ENCODE measurements around the gene NUCB1.

Gene NUCB1

DNA sequence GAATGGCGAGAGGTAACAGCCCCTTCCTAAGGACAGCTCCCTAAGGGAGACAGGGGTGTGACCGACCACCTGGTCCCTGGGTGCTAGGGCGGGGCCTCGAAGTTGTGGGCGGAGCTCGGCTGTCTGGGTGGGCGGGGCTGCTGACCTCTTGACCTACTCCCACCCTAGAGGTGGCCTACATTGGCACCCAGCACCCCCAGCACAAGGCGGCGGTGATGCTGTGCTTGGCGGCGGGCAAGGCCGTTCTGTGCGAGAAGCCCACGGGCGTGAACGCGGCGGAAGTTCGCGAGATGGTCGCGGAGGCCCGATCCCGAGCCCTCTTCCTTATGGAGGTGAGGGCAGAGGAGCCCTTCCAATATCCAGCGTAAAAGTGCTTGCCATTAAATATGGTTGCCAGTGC lies 35.8 kb downstream of the NUCB1 start:
- no peak for DNase-seq

DNA sequence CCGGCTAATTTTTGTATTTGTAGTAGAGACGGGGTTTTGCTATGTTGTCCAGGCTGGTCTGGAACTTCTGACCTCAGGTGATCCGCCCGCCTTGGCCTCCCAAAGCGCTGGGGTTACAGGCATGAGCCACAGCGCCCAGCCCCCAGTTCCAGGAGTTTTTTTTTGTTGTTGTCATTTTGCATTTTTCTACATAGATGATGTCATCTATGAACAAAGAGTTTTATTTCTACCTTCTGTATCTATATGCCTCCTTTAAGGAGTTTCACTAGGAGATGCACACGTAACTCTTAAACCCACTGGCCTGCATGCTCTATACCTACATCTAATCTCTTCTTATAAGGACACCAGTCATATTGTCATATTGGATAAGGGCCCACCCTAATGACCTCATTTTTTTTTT lies 38.1 kb downstream of the NUCB1 start:
- DNase-seq, result no peak

GRCh38 chr19:48940902-48941301 lies 40.8 kb downstream of the NUCB1 start:
- no peak for DNase-seq

DNA sequence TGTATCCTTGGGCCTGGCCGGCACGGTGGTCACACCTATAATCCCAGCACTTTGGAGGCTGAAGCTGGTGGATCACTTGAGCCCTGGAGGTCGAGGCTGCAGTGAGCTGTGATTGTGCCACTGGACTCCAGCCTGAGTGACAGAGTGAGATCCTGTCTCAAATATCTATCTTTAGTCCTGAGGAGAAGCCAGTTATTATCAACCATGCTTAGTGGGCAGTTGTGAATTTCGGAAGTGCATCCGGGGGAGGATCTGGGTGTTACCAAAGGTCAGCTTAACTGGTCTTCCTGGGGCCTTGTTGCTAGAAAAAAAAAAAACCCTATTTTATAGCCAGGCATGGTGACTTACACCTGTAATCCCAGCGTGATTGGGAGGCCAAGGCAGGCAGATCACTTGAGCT lies 43.0 kb downstream of the NUCB1 start:
- DNase-seq, result no peak

DNA sequence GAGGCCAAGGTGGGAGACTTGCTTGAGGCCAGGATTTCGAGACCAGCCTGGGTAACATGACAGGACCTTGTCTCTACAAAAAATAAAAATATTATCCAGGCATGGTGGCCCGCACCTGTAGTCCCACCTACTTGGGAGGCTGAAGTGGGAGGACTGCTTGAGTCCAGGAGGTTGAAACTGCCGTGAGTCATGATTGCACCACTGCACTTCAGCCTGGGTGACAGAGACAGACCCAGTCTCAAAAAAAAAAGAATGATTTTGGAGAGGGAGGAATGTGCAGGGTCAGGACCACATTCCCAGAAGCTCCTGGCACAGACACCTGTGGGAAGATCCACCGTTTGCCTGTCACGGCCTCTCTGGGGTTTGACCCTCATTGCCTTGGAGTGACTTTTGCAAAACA lies 45.3 kb downstream of the NUCB1 start:
- no peak for DNase-seq

DNA sequence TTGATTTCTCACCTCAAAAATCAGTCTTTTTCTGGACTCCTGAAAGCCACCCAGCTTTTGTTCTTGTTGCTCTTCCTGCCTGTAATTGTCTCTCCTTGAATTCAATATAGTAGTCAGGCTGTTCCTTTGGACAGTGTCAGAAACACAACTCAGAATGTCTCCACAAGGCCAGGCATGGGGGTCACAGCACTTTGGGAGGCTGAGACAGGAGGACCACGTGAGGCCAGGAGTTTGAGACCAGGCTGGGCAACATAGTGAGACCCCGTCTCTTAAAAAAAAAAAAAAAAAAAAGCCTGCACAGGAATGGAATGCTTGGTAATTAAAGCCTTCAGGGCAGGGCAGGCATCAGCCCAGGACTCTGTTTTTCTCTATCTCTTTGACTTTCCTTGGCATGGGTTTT lies 45.7 kb downstream of the NUCB1 start:
- no peak for DNase-seq

DNA sequence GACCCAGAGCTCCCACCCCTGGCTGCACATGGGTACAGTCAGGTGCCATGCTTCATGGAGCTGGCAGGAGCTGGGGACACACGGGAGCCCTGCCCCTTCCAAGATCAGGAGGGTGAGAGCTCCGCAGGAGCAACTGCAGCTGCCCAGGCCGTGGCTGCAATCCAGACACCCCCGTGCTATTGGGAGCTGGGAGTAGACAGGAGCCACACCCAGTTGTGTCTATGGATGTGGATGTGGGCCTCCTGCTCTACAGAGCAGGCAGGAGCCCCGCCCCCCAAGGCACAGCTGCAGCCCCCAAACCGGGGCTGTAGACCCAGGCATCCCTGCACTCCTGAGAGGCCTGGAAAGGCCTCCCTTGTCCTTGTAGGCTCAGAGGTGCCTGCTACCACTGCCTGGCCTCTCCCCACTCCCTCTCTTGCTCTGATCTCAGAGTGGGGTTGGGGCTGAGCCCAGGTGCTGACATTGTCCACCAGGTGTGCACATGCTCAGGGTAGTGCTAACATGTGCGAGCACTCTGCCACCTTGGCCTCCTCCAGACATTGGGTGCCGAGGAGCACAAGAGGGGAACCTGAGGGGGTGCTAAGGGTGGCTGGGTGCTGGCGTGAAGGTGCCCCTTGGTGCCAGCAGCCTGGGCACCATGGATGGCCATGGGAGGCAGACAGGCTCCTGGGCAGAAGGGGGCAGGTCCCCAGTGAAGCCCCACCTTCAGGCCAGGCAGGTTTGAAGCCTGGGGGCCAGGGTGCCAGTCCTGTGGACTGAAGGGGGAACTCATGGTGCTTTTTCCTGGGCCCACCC lies 46.5 kb downstream of the NUCB1 start:
- DNase-seq, result no peak

DNA sequence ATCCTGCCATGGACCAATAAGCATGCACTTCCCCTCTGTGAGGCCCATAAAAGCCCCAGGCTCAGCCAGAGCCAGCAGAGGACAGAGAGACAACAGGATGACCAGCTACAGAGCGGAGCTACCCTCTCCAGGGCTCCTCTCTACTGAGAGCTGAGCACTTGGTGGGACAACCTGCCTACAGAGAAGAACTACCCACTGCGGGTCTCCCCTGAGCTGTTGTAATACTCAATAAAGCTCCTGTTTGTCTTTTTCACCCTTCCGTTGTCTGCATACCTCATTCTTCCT lies 47.1 kb downstream of the NUCB1 start:
- DNase-seq, result no peak

DNA sequence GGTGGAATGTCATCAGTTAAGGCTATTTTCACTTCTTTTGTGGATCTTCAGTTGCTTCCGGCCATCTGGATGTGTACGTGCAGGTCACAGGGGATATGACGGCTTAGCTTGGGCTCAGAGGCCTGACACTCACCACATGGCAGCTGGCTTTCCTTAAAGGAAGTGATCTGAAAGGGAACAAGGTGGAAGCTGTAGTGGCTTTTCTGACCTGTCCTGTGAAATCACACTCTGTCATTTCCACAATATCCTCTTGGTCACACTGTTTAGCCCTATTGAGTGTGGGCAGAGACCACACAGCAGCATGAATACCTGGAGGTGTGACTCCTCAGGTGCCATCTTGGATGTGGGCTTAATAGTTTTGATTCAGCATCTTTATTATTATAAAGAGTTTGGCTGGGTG lies 50.0 kb downstream of the NUCB1 start:
- DNase-seq, result no peak

DNA sequence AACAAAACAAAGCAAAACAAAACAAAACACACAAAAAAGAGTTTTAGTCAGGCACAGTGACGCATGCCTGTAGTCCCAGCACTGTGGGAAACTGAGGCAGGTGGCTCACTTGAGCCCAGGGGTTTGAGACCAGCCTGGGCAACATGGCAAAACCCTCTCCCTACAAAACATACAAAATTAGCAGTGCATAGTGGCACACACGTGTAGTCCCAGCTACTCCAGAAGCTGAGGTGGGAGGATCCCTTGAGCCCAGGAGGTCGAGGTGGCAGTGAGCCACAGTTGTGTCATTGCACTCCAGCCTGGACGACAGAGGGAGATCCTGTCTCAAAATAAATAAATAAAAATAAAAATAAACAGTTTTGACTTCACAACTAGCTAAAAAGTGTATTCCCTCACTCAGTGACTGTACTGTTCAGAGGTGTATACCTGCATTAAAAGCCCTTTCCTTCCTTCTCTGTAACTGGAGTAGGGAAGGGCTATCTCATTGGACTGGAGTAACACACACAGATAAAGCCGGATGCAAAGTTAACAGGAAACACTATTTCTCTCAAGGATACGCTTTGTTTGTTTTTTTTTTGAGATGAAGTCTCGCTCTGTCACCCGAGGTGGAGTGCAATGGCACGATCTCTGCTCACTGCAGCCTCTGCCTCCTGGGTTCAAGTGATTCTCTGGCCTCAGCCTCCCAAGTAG lies 50.9 kb downstream of the NUCB1 start:
- no peak for DNase-seq

DNA sequence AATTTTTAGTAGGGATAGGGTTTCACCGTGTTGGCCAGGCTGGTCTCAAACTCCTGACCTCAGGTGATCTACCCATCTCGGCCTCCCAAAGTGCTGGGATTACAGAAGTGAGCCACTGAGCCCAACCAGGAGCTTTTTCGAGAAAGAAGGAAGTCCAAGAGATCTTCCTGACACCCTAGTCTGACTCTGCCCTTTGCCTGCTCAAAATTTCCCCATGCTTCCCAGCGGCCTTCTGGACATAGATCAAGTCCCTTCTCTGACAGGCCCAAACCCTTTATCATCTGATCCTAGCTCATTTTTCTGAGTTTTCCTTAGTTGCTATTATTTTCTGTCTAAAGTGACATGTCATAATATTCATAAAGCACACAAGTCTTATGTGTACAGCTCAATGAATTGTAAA lies 53.0 kb downstream of the NUCB1 start:
- DNase-seq, result no peak

DNA sequence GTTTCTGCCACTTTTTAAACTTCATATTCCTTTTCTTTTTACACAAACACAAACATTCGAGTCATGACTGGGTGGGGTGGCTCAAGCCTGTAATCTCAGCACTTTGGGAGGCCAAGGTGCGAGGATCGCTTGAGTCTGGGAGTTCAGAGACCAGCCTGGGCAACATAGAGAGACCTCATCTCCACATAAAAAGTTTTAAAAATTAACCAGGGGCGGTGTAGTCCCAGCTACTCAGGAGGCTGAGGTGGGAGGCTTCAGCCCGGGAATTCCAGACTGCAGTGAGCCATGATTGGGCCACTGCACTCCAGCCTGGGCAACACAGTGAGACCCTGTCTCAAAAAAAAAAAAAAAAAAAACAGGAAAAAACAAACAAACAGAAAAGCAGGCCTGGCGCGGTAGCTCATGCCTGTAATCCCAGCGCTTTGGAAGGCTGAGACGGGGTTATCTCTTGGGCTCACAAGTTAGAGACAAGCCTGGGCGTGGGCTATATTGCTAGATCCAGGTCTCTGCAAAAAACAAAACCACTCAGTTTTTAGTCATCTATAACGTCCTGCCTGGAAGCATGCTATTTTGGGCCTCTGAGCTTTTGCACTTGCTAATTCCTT lies 54.0 kb downstream of the NUCB1 start:
- no peak for DNase-seq

GRCh38 chr19:48954595-48955307 lies 54.6 kb downstream of the NUCB1 start, which contains the start of gene BAX:
Gene BAX (plus strand): TSS chr19:48954875. CDS start chr19:48954929, 54 bp downstream.
- DNase-seq, result peak; percentile 95

DNA sequence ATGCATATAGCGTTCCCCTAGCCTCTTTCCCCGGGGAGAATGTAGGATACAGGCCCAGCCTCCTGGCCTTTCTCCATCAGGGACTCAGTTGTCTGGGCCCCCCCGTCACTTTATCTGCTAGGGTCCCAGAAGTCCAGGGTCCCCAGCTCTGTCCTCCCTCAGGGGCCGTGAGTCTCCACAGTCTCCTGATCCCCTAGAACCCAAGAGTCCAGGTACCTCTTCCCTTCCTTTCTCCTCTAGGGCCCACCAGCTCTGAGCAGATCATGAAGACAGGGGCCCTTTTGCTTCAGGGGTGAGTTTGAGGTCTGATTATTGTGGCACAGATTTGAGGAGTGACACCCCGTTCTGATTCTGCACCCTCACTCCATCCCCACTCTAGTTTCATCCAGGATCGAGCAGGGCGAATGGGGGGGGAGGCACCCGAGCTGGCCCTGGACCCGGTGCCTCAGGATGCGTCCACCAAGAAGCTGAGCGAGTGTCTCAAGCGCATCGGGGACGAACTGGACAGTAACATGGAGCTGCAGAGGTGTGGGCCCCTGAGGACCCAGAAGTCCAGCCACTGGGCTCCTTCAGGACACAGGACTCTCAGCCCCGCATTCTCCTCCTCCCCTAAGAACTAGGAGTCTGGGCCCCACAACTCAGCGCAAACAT lies 55.3 kb downstream of the NUCB1 start:
- no peak for DNase-seq

GRCh38 chr19:48958006-48958405 lies 57.9 kb downstream of the NUCB1 start:
- no peak for DNase-seq

- no peak for DNase-seq
These were observed 59.5 kb downstream of the NUCB1 start for GRCh38 chr19:48959341-48960239.

GRCh38 chr19:48961051-48961649 lies 61.0 kb downstream of the NUCB1 start:
- no peak for DNase-seq

- no peak for DNase-seq
These were observed 61.5 kb downstream of the NUCB1 start for GRCh38 chr19:48961673-48962028.

DNA sequence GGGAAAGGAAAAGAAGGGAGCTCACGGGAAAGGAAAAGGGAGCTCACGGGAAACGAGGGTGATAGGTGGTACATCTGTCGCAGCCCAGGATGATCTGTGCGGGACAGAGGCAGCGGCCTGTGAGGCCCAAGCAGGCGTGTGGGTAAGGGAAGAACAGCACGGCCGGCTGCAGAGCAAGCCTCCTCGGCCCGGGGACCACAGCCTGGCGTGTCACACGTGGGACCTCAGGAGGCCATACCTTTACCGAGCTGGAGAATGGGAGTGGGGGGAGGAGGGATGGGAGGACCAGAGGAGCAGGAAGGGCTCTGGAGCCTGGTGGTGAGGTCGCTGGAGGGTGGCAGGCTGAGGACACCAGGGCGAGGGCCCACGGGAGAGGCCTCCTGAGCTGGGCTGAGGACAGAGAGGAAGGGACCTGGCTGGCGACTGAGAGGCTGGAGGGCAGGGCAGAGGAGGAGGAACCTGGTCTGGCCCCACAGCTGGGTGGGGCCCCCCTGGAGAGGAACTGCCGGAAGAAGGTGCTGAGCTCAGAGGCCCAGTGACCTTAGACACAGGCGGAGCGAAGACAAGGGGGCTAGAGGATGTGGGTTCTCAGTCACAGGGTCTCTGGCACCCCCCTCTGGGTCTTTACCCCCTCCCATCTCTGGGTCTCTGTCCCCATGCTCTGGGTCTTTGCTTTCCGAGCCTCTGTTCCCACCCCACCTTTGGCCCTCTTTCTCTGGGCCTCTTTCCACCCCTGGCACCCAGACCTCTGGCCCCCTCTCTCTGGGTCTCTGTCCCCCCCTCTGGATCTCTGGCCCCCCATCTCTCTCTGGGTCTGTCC lies 62.1 kb downstream of the NUCB1 start:
- peak; percentile 30 for DNase-seq

DNA sequence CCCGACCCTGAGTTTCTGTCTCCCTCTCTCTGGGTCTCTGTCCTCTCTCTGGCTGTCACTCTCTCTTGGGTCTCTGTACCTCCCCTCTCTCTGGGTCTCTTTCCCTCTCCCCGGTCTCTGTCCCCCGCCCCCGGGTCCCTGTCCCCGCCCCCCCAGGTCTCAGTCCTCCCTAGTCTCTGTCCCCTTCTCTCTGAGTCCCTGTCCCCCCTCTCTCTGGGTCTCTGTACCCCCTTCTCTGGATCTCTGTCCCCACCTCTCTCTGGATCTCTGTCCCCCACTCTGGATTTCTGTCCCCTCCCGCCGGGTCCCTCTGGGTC lies 62.7 kb downstream of the NUCB1 start:
- DNase-seq, result no peak
